Anterior cingulate cortex (tissue), 58 donors: ENCODE data around the gene NPHP1.
"Not testable (repeated sequence)": the region's sequence is repeated elsewhere in the genome, so short reads cannot be mapped to it uniquely, and the experiment has no call there.

ENCODE experiments used
- DNase-seq, 58 donors: peaks; one replicate each; lab custom pipeline; 2025; lab: John Stamatoyannopoulos, UW

The NPHP1 gene

DNA sequence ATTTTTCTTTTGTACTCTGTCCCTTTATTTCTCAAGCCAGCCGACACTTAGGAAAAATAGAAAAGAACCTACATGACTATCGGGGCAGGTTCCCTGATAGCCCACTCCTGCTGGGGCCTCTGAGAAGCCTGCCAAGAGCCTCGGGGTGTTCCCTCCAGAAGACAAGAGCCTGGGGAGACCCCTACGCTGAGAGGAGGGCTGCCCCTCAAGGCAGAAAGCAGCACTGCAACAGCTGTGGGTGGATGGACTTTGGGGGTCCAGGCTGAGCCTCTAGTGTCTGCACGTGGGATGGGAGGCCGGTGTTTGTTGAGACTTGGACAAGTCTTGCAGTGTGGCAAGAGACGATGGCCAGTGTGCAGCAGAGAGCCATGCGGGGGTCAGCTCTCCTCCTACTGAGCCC lies 121.7 kb downstream of the NPHP1 start:
- not testable (repeated sequence) for DNase-seq

- not testable (repeated sequence) for DNase-seq
Measured at GRCh38 chr2:110078104-110078503, 126.7 kb downstream of the NPHP1 start.

- DNase-seq: not testable (repeated sequence)
Measured at GRCh38 chr2:110075896-110076295, 128.9 kb downstream of the NPHP1 start.
